ENCODE results near the gene CAPN8.

CAPN8 gene

DNA sequence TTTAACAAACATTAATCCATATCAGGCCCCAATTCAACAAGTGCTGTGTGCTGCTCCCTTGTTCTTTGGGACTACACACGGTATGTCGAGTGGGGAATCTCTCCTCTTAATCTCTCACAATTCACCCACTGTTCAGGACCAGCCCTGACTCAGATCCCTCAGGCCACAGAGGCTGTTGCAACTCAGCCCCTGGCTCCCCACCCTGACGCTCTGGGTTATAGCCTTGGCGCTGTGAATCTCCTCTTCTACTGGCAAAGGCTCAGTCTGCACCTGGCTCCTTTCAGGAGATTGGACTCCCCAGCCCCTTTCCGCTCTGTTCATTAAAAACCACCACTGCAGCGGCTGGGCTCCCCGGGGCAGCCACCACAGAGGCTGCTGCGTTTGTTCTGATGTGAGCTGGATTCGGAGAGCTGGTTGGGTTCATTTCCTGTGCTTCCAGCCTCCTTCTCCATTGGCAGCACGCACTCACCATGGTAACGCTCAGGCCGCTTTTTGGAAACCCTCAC lies 13.0 kb downstream of the CAPN8 start:
- no peak for DNase-seq

DNA sequence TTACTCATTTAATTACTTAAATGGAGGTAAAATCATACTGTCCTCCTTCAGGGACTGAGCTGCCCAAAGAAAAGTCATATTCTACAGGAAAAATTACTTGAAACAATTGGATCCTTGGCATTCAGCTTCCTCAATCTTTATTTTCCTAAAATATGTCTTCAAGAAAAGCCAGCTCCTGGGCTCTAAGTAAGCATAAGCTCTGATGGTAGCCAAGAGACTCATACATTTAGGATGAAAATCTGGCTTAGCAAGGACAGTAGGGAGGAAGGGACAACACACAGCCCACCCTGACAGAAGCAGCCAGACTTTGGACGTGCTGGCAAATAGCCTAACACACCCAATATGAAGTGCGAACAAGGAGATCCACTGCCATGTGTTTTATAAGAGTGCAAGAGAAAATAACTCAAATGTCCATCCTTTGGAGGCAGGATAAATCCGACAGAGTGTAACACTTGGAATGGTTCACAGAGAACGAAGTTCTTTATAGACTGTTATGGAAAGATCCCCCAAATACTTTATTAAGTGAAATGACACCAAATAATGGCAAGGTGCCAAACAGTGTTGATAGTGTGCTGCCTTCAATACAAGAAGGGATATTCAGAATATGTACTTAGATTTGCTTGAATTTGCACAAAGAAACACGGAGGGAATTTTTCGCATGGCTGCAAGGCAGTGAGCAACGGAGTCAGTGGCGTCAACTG lies 14.1 kb downstream of the CAPN8 start:
- no peak for DNase-seq

- DNase-seq: no peak
Measured at GRCh38 chr1:223650465-223650864, 15.0 kb downstream of the CAPN8 start.

DNA sequence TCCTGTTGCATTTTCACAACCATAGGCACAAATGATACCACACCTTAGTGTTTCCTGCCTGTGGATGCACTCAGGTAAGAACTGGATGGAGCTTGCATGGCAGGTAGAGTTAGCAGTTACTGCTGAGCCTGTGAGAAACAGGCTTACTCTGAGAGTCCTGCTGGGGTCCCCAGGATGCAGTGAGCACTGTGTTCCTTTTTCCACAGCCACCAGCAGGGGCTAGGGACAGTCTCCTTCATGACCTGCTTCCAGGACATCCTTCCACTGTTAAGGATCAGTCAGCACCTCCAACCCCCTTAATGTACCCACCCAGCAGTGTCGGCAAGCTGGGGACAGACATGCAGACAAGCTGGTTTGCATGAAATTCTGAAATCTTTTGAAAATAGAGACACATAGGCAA lies 16.3 kb downstream of the CAPN8 start:
- no peak for DNase-seq

DNA sequence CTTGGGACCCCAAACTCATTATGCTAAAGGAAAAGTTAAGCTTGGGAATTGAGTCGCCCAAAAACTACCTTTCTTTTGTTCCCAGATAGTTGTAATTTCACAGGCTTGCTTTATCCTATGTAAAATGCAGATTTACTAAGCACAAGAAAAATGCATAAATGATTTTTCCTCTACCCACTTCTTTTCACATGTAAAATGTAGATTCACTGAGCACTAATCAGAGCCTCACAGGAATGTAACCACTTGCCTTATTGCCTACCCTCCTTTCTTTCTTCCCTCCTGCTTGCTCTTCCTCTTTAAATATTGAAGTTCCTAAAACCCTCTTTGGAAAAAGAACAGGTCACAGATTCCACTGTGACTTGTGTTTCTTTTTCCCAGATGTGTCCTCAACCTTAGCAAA lies 18.3 kb downstream of the CAPN8 start:
- DNase-seq: no peak

DNA sequence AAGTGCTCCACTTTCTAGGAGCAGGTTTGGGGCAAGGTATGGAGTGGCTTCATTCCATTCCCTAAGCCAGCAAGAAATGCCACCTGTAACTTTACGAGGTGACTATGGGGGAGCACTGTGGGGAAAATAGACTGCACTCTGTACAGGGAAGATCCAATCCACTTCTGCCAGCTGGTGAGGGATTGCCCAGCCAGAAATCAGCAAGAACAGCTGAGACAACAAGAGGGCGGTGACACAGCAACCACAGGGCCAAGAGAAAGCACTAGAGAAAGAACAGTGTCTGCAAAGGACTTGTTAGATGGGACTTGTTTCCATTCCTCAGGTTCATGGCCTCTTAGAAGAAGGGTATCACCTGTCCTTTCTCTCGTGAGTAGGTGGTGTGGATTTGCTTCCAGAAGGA lies 19.6 kb downstream of the CAPN8 start:
- DNase-seq: no peak

- DNase-seq: no peak
Measured at GRCh38 chr1:223642237-223642636, 23.3 kb downstream of the CAPN8 start.

DNA sequence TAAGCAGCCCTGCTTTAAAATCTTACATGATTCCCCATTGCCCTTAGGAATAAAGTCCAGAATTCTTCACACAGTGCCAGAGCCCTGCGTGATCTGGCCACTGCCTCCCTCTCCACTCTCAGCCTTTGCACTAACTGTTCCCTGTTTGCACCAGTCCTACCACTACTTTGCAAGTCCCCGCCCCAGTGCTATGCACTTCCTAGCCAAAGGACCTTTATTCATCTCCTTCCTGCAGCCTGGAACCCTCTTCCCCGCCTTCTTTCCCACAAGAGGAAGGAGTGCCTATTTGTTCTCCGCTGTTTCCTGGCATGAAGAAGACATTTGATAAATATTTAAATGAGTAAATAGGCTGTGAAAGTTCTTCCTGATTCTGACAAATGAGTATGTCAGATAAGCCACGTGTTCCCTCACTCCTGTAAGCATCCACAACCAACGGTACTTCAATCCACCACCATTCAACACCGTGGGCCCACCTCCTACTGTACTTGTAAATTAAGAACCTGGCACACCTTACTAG lies 23.9 kb downstream of the CAPN8 start:
- no peak for DNase-seq

DNA sequence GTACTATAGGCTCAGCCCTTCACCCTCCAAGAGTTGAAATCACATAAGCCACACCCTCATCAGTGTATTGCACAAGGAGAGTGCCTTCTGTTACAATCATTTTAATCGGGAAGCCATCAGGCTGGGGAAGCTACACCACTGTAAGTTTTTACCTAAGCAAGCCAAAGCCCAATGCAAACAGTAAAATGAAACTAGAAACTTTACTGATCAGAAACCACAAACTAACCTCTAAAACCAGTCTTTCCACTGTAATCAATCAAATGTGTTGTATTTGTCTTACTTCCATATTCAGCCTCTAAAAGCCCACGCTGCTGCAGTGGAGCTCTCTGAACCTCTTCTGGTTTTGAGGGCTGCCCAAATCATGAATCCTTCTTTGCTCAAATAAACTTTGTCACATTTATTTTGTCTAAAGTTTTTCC lies 26.2 kb downstream of the CAPN8 start:
- DNase-seq: no peak

GRCh38 chr1:223635236-223635635 lies 30.3 kb downstream of the CAPN8 start:
- DNase-seq: no peak

DNA sequence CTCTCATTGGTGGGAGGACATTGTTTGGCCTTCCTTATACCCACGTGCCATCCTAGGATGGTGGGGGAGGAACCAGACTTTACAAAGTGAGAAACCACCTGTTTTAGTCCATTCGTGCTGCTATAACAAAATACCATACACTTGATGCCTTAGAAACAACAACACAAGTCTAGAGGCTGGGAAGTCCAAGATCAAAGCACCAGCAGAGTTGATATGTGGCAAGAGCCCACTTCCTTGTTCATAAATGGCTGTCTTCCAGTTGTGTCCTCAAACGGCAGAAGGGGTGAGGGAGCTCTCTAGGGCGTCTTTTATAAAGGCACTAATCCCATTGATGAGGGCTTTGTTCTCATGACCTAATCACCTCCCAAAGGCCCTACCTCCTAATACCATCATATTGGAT lies 31.1 kb downstream of the CAPN8 start:
- no peak for DNase-seq

- no peak for DNase-seq
Measured at GRCh38 chr1:223631956-223632355, 33.5 kb downstream of the CAPN8 start.

- no peak for DNase-seq
Measured at GRCh38 chr1:223631473-223631872, 34.0 kb downstream of the CAPN8 start.

- no peak for DNase-seq
Measured at GRCh38 chr1:223629126-223629457, 36.4 kb downstream of the CAPN8 start.

DNA sequence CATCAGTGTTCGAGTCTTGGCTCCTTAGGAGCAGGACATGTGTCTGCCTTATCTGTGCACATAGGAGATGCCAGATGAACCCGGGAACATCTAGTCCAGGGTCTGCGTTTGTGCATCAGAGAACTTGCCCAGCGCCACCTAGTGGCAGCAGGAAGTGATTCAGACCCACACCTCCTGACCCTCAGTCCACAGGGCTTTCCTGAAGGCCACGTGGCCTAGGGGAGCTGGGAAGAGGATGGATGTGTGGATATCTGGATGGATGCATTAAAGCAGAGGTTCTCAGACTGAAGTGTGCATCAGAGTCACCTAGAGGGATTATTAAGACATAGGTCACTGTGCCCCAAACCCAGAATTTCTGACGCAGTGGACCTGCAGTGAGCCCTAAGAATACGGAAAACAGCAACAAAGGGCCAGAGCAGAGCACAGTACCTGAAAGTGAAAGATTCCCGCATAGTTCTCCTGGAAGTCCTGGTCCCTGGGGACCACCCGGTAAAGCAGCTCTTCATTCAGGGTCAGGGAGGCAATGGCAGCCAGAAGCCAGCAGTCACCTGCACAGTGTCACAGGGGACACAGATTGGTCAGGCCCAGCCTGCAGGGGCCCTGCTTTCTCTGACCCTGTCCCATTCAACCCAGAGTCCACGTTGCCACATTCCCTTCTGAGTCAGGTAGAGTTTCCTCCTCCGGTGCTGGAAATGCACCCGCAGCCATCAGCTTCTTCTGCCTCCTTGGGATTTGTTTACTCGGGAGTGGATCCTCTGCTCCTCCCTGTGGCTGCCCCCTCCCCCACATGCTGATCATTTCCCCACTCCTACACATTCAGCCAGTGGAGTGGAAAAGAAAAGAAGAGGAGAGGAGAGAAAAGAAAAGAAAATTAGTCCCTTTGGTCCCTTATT lies 37.0 kb downstream of the CAPN8 start:
- peak; percentile 40 for DNase-seq

DNA sequence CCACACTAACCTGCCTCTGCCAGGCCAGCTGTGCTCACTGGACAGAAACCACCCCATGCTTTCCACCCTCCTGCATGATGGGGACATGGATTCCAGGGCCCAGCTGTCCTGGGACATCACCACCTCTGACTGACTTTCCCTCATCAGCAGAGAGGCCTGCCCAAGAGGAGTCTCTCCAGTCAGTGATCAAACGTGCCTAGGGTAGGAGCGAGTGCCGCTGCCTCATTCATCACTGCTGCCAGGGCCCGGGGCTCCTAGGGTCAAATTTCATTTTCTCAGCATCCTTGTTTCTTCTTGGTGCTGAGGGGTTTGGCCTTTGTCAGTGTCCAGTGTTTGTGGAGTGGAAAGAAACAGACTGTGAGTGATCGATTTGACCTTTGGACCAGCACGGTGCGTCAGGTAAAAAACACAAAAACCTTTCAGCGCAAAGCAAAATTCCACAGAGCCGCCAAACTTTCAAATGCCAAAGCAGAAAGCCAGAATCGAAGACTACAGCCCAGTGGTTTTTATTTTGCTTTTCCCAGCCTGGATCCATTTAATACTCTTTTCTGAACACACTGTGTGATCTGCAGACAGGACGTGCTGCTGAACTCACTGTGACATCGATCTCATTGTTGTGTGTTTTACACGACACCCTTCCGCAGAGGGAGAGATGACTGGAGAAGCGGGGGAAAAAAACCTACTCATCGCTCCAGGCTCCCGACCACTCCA lies 43.2 kb downstream of the CAPN8 start:
- no peak for DNase-seq

DNA sequence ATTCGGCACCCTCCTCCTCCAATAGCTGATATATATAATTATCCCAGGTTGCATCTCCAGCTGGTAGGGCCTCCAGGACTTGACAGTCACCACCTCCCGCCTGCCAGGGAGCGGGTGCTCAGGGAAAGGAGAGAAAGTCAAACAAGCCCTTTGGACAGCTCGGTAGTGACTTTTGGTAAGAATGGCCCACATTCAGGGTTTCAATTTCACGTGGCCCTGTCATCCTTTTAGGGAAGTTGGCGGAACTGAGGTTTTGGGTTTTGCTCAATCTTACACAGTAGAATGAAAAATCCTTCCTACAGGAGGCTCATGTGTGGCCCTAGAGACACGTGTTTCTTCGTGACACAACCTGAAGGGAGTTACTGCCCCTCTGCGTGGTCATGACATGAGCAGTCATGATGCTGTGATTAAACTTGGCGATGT lies 44.2 kb downstream of the CAPN8 start:
- DNase-seq: no peak

DNA sequence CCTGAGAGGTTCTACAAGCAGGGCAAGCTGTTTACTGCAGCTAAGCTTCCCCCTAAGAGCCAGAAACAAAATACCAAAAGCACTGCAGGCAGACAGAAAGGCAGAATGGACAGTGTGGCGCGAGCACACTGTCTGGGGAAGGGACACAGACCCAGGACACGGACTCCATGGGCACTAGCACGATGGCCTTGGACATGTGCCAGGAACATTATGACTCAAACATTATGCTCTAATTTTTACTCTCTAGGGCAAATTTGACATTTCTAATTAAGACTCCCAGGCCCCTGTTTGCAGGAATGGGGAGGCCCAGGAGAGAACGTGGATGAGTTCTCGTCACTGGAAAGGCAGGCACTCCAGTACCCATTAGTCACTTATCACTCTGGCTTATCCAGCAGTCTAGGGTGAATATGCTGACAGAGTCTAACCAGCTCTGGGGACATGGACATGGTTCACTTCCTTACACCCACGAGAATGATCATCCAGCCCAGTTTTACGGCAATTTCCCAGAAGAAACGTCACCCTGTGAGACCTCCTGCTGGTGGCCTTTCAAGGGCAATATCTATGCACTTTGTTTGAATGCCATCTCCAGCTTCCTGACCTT lies 45.1 kb downstream of the CAPN8 start:
- DNase-seq: no peak

DNA sequence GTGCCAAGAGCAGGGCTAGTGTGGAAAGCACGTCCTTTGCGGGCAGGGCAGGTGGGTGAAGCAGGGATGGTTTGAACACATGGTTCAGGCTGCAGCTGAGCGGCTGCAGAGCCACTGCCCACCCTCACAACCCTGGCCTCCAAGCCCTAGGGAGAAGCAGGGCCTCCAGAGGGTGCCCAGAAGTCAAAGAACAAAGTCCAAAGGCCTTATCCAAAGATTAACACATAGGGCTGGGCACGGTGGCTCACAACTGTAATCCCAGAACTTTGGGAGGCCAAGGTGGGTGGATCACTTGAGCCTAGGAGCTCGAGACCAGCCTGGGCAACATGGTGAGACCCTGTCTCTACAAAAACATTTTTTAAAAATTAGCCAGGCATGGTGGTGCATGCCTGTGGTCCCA lies 46.8 kb downstream of the CAPN8 start:
- DNase-seq: no peak

- DNase-seq: no peak
Measured at GRCh38 chr1:223617323-223618070, 48.0 kb downstream of the CAPN8 start.

DNA sequence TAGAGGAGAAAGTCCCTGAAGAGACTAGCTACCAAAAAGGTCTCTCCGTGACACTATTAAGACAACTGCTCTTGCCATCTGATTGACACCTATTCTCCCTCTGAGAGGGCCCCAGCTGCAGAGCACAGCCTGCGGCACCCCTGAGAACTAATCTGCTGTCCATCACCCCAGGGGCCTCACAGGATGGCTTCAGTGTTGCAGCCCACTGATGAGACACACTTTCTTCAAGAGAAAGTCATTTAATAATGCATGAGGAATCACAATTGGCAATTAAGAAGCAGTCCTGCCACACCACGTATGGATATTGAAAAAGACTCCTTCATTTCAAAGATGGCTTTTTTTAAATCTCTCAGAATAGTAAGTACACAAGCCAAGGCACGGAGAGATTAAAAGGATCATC lies 48.9 kb downstream of the CAPN8 start:
- DNase-seq: no peak

- DNase-seq: no peak
Measured at GRCh38 chr1:223611936-223612335, 53.6 kb downstream of the CAPN8 start.

Data from activated T-cell treated with anti-CD3 and anti-CD28 coated beads, Interleukin-2, amount 50 U/mL, for 1 hour (primary cell).